Ascending aorta (tissue), 2 donors: Measurements from ENCODE around the gene VCPKMT. TPM values are rescaled to one million over a fixed set of nuclear protein-coding genes. Genes with fewer than 3 reads are reported as not detected.

ENCODE experiments used
- DNase-seq, 2 donors: peaks; one replicate each; pipeline ENCODE4 v3.0.0-alpha.2; 2019; ENCODE audit warnings: low spot score in 2 of 2
- H3K27ac ChIP-seq, 2 donors: fragments of 200-600 bp; sonication (generic); one replicate each; pipeline ENCODE4 v1.5.1; 2016 to 2017; ENCODE audit warnings: mild to moderate bottlenecking in 1 of 2
- H3K27me3 ChIP-seq: fragments of 200-600 bp; sonication (generic); one replicate; pipeline ENCODE4 v1.5.1; 2017
- H3K36me3 ChIP-seq, 2 donors: fragments of 200-600 bp; sonication (generic); one replicate each; pipeline ENCODE4 v1.5.1; 2016
- H3K4me1 ChIP-seq, 2 donors: fragments of 200-600 bp; sonication (generic); one replicate each; pipeline ENCODE4 v1.5.1; 2016 to 2017; ENCODE audit warnings: mild to moderate bottlenecking in 1 of 2
- H3K4me3 ChIP-seq, 2 donors: fragments of 200-600 bp; sonication (generic); one replicate each; pipeline ENCODE4 v1.5.1; 2016 to 2017; ENCODE audit warnings: mild to moderate bottlenecking in 1 of 2
- H3K9me3 ChIP-seq, 2 donors: fragments of 200-600 bp; sonication (generic); one replicate each; pipeline ENCODE4 v1.5.1; 2016
- CTCF ChIP-seq, 3 experiments: fragments of 200-600 bp in 2 of 3; fragments of 450-650 bp in 1 of 3; sonication (generic) in 2 of 3; IDR thresholded peaks; one replicate each; pipeline ENCODE4 v1.5.1; 2016 to 2019; ENCODE audit warnings: antibody characterized with exemption in 3 of 3, mild to moderate bottlenecking in 1 of 3, moderate library complexity in 1 of 3
- intact Hi-C: fragments of 100-400 bp; cut with DNase I; formaldehyde crosslinking; loops from one replicate; pipeline ENCODE4 v1.15.1; 2023
- total RNA-seq: library from RNA; depleted of rRNA; stranded (reverse); fragments of >200 nt; gene quantifications from one replicate; pipeline ENCODE4 v1.1.0, GENCODE V29; 2016

VCPKMT gene
- total RNA-seq, 1 donor from 2014 or later = not detected

- H3K27me3 ChIP-seq = no peaks in the 10 kb centered on the region
- H3K9me3 ChIP-seq = no peaks in the 10 kb centered on the region
- no peak overlapping the region for H3K4me3 ChIP-seq
- intact Hi-C loops = no loop called here
- H3K27ac ChIP-seq = no peak overlapping the region
- TF ChIP-seq CTCF (IDR thresholded peaks at IDR 0.05) = no peak
- DNase-seq = no peak
- H3K36me3 ChIP-seq = no peaks in the 10 kb centered on the region
- H3K4me1 ChIP-seq = no peaks in the 10 kb centered on the region
Measured at GRCh38 chr14:50088731-50089130, 27.6 kb downstream of the VCPKMT start.

- Histone ChIP-seq H3K27me3 (no peaks in the 10 kb centered on the region), H3K4me3 (no peak overlapping the region), H3K36me3 (no peaks in the 10 kb centered on the region), H3K9me3 (no peaks in the 10 kb centered on the region), H3K4me1 (no peaks in the 10 kb centered on the region), H3K27ac (no peak overlapping the region)
- TF ChIP-seq CTCF (IDR thresholded peaks at IDR 0.05) = no peak
- intact Hi-C loops = no loop called here
- DNase-seq = no peak
Measured at GRCh38 chr14:50088117-50088515, 28.3 kb downstream of the VCPKMT start.

- no peak for TF ChIP-seq CTCF (IDR thresholded peaks at IDR 0.05)
- Histone ChIP-seq H3K9me3 (no peaks in the 10 kb centered on the region), H3K27me3 (no peaks in the 10 kb centered on the region), H3K4me1 (no peaks in the 10 kb centered on the region), H3K36me3 (no peaks in the 10 kb centered on the region), H3K27ac (no peak overlapping the region), H3K4me3 (no peak overlapping the region)
- intact Hi-C loops = no loop called here
- DNase-seq = no peak
Measured at GRCh38 chr14:50087341-50088116, 28.8 kb downstream of the VCPKMT start.

- no peak for DNase-seq
- Histone ChIP-seq H3K27me3 (no peaks in the 10 kb centered on the region), H3K36me3 (no peaks in the 10 kb centered on the region), H3K4me3 (no peak overlapping the region), H3K9me3 (no peaks in the 10 kb centered on the region), H3K4me1 (no peaks in the 10 kb centered on the region), H3K27ac (no peak overlapping the region)
- intact Hi-C loops = no loop called here
- no peak for TF ChIP-seq CTCF (IDR thresholded peaks at IDR 0.05)
Measured at GRCh38 chr14:50086321-50086711, 30.1 kb downstream of the VCPKMT start.

GRCh38 chr14:50085570-50086320 is 30.6 kb downstream of the VCPKMT start:
- Histone ChIP-seq H3K27me3 (no peaks in the 10 kb centered on the region), H3K4me1 (no peaks in the 10 kb centered on the region), H3K36me3 (no peaks in the 10 kb centered on the region), H3K27ac (no peak overlapping the region), H3K4me3 (no peak overlapping the region), H3K9me3 (no peaks in the 10 kb centered on the region)
- no peak for DNase-seq
- no peak for TF ChIP-seq CTCF (IDR thresholded peaks at IDR 0.05)
- intact Hi-C loops = no loop called here
